Measurements from ENCODE around the gene CPSF2.

Gene CPSF2

GRCh38 chr14:92121670-92122350 lies at the start of gene CPSF2, which contains the start of gene NDUFB1:
Gene CPSF2 (plus strand): TSS chr14:92121969. CDS start chr14:92130985, 9,016 bp downstream.
Gene NDUFB1 (minus strand): TSS chr14:92121706. CDS start chr14:92117637, 4,069 bp downstream.
- DNase-seq, result peak; percentile 78

- DNase-seq, result no peak
Observed at GRCh38 chr14:92074555-92074954, 47.2 kb upstream of the CPSF2 start.

- DNase-seq, result no peak
Observed at GRCh38 chr14:92088494-92088893, 33.3 kb upstream of the CPSF2 start.

DNA sequence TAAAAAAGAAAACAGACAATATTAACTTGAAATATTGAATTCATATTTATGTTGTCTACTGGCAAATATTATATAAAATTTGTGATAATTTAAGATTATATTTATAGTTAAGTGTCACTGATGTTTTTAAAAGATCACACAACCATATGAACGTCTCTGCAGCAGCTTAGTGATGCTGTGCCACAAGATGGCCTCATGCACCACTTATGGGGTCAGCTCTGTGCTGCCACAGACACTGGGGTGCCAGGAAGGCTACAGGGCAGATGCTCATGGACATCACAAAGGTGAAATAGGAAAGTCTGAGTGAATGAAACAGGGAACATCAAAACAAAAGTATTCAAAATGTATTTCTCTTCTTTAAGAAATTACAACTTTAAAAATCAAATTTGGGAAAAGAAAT lies 28.4 kb upstream of the CPSF2 start:
- DNase-seq, result no peak

- DNase-seq, result no peak
Observed at GRCh38 chr14:92099802-92100201, 22.0 kb upstream of the CPSF2 start.

DNA sequence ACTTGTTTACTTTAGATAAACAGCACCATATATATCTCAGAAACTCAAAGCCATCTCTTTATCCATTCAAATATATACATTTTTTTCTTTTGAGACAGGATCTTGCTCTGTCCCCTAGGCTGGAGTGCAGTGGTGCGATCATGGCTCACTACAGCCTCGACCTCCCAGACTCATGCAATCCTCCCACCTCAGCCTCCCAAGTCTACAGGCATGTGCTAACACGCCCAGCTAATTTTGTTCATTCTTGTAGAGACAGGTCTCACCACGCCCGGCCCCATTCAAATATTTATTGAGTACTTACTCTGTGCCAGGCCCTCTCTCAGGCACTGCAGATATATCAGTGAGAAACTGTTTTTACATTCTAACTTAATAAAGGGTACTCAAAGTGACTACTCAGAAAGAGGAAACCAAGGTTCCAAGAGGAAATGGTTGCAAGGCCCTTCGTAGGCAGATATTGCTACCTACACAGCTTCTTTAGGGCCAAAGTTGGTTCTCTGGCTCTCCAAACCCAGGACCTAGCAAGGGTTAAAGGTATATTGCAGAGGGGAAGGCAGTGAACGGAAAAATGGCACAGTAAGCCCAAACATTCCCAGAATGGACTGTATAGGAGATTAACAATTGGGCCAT lies 18.3 kb upstream of the CPSF2 start:
- no peak for DNase-seq

DNA sequence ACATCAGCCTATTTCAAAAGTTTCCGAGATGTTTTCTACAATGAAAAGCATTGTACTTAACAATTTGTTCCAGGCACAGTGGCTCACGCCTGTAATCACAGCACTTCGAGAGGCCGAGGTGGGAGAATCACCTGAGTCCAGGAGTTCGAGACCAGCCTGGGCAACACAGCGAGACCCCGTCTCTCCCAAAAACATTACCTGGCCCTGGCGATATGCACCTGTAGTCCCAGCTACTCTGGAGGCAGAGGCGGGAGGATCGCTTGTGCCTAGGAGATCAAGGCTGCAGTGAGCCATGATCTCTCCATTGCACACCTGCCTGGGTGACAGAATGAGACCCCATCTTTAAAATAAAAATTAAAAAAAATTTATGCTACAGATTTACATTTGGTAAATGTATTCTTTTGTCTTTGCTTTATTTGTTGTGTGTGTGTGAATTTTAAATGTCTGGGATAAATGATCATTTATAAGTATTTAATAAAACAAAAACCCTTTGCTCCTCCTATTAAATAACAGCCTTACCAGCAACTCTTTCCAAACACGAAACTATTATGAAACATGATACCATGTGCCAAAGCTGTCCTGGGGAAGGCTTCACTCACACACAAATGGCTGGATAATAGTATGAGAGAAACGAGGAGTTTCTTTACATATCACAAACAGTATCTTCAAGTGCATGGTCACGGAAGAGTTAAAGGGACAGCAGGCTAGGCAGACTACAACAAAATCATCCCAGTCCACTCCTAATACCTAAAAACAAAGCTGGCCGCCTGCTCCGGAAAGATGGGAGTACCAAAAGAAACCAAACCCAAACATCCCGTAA lies 16.5 kb upstream of the CPSF2 start:
- DNase-seq, result no peak

DNA sequence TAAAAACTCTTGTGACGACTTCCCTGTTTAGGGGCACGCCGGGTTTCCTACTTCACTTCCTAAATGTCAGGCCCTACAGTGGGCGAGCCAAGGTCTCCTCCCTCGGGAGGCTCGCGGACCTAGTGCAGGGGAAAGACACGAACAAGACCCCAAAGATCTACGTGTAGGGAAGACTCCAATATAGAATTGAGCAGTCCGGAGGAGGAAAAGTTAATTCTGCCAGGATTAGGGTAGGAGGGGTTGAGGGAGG lies 16.0 kb upstream of the CPSF2 start:
- no peak for DNase-seq

DNA sequence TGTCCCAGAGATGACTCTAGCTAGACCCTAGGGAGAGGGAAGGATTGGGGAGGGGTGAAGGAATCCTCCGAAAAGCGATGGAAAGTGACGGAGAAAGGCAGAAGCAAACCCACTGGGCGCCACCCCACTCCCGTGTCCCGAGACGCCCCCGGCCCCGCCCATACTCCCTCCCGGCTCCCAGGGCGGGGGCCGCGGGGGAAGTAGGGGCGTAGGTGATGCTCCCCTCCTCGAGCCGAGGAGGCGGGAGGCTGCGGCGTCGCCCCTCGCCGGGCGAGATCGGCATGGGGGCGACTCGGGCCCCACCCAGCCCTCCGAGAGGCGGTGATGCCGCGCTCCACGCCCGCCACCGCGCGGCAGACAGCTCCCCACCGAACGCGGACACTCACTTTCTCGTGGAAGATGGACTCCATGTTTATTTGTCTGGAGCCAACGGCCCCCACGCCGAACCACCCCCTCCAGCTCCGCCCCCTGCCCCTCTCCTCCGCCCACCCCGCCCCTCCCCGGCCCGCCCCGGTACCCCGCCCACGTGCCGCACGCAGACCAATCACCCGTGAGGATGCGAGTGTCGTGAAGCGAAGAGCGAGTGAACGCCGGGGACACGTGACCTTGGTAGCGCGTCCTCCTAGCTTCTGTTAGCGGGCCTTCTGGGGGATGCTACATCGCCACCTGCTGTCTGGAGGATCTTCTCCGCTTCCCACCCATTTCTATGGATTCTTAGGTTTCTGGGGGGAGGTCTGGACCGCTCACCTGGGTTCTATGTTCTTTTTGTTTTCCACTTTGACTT lies 15.4 kb upstream of the CPSF2 start, which contains the start of gene ATXN3:
Gene ATXN3 (minus strand): TSS at position 440 of the 784 bp plus-strand sequence. CDS start 30 bp downstream, at position 410.
- peak; percentile 98 for DNase-seq

DNA sequence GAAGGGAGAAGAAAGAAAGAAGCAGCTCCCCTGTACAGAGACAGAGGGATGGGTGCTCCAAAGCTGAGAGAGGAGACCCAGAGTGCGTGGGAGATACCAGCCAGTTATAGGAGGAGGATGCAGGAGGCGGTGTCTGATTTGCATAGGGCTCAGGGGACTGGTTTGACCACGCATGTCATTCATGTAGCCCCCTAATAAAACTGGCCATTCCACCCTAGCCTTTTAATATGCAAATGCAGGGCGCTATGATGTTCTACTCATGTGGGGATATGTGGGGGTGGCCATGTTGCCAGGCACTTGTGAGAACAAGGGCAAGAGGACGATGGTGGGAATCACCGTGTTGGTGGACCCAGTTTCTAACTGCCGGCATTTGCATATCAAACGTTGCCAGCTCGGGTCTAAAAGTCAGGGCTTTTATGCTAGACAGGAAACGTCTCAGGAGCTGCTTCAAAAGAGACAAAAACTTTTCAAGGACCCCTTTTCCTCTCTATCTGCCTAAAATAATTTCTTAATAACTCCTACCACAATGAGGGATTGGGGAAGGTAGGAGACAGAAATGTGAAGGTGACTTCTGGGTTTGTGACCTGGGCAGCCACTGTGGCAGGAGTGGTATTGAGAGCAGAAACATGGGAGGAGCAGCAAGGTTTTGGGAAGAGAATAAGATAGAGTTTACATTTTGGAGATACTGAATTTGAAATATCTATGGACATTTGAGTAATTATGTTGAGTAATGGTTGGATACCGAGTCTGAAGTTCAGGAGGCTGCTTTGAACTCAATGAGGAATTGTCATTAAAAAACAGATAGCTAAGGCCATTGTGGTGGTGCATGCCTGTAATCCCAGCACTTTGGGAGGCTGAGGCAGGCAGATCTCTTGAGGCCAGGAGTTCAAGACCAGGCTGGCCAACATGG lies 13.2 kb upstream of the CPSF2 start:
- no peak for DNase-seq

DNA sequence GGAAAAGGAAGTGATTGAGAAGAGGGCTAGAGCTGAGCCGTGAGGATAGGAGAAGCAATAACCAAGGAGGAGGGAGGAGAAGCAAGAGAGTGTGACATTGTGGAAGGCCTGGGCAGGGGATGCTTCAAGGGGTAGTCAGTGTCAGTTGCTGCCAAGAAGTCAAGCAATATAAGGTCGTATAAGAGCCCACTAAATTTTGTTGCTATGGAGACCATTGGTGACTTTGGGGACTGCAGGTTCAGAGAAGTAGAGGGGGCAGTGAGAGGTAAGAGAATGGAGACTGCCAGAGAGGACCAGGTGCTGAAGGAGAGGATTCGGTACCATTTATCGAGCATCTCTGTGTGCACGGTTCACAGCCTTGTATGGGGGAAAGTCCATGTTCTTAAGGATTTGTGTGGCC lies 12.3 kb upstream of the CPSF2 start:
- no peak for DNase-seq

DNA sequence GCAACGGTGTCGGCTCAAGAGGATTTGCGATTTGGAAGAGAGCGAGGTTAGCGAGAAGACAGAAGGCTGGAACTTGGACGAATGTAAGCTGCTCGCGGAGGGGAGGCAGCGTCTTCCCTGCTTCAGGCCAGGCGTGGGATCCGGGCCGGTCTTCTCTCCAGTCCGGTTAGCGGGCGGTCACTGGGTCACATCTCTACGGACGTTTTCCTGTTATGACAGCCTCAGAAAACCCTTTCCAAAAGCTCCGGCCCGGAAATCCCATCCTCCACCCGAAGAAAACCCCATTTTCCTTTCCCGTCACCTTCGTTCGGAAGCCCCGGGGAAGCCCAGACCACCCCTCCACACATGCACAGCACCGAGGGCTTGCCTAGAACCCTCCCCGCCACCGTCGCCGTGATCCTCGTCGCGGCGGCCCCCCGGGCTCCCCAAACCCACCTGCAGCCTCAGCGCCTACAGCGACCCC lies 531 bp upstream of the CPSF2 start:
- no peak for DNase-seq

GRCh38 chr14:92122351-92122677 lies 545 bp downstream of the CPSF2 start:
- DNase-seq, result peak; percentile 26

DNA sequence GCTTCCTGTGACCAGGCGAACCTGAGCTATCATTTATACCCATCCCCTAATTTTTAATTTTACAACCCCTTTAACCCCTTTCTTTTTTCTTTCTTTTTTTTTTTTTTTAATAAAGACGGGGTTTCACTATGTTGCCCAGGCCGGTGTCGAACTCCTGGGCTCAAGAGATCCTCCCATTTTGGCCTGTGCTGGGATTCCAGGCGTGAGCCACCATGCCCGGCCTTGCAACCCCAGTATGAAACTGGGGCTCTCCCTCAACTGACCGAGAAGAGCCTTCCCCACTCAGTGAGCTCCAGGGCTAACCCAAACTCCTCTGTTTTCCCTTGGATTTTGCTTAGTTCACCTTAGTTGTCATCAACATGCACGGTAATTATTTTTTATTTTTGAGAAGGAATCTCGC lies 992 bp downstream of the CPSF2 start:
- DNase-seq, result no peak

DNA sequence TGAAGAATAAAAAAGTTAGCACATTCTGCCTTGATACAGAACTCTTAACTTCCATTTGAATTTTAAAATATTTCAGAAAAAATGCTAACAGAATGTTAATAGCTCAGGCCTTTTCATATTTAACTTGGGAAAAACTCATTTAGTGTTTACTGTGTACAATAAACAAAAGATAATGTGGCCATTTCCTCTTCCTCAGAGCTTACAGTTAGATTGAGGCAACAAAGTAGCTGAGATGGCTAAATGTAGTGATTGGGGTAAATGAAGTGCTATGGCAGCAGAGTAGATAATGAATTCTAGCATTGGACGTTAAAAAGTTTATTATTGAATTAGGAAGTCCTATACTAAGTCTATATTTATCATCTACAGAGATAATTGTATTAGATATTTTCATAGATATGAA lies 12.7 kb downstream of the CPSF2 start:
- DNase-seq, result no peak

DNA sequence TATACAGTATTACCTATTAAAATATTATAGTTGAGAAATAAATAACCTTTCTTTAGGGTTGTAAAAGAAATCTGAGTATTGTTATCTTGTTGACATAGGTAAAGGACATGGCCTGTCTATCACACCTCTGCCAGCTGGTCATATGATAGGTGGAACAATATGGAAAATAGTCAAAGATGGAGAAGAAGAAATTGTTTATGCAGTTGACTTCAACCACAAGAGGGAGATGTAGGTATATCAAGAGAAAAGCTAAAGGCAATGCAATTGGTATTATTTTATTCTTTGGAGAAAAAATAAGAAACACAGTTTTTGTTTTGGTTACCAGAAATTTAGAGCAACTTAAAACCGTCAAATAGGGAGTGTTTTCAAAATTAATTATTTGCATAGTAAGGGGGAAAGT lies 13.5 kb downstream of the CPSF2 start:
- DNase-seq, result peak; percentile 2

DNA sequence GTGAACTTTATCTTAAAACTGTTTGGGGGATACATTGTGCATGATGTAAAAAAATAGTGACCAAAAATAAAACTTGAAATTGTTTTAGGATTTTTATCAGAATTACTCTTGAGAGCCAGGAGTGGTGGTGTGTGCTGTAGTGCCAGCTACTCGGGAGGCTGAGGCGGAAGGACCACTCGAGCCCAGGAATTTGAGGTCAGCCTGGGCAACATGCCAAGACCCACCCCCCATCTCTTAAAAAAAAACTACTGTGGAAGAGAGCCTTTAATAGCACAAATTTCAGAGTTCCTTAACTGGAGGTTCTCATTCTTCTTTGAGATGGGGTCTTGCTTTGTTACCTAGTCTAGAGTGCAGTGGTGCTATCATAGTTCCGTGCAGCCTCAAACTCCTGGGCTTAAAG lies 21.5 kb downstream of the CPSF2 start:
- DNase-seq, result no peak

- no peak for DNase-seq
Observed at GRCh38 chr14:92143962-92144361, 22.2 kb downstream of the CPSF2 start.

GRCh38 chr14:92144708-92145107 lies 22.9 kb downstream of the CPSF2 start:
- DNase-seq, result no peak

DNA sequence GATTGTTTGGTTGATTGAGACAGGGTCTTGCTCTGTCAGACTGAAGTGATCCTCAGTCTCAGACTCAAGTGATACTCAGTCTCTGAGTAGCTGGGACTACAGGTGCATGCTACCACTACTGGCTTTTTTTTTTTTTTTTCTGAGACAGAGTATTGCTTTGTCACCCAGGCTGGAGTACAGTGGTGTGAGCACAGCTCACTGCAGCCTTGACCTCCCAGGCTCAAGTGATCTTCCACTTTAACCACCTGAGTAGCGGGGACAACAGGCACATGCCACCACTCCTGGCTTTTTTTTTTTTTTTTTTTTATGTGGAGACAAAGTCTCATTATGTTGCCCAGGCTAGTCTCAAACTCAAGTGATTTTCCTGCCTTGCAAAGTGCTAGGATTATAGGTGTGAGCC lies 31.8 kb downstream of the CPSF2 start:
- no peak for DNase-seq

GRCh38 chr14:92154283-92154942 lies 32.6 kb downstream of the CPSF2 start:
- DNase-seq, result no peak

DNA sequence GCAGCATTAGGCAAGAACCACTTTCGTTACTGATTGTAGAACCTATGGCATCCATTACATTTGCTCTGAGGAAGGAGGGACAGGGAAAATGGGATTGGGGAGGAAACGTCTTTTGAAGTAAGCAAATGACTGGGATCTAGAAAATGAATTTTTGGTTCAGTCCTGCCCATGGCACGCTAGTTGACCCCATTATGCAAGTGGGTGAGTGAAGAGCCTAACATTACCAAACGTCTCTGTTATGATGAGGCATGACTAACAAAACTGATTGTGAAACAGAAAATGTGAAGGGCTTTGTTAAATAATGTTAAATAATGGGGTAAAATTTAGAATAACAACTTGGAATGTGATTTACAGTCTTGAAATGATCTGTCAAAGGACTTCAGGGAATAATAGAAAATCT lies 38.9 kb downstream of the CPSF2 start:
- DNase-seq, result no peak
